ENCODE measurements around the gene AKAP7.
"Not testable (repeated sequence)": the region's sequence is repeated elsewhere in the genome, so short reads cannot be mapped to it uniquely, and the experiment has no call there.

The AKAP7 gene

DNA sequence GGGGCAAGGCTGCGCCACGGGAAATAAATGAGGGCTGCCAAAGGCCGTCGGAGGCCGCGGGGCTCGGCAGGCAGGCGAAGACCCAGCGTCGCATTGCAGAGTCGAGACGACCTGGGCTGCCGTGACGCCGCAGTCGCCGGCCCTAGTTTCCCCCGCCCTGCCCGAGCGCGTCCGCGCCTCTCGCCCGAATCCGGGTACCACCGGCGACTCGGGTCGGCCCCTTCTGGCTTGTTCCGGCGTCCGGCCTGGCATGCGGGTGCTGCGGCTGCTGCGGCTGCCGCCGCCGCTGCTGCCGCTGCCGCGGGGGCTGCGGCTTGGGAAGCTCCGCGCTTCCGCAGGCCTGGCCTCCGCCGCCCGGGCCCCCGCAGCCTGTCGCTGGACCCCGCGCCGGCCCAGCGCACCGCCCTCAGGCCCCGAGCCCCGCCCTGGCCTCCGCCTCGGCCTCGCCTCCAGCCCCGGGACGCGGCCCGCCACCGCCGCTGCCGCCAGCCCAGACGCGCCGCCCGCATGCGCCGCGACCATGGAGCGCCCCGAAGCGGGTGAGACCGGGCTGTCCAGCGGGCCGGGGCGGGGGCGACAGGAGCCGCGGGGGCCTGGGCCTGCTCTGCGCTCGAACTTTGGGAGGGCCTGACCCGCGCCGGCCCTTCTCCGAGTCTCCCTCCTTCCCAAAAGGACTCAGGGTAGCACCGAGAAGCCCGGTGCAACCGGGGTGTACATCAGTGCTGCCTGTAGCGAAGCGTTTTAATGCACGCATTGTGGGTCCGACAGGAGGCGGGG is at the start of gene AKAP7:
Gene AKAP7, plus strand, starts transcription at position 224 of the 777 bp plus-strand sequence. Its CDS starts 297 bp downstream, at position 521.
- peak in 1 of 2 experiments; percentile 30 for DNase-seq

- not testable (repeated sequence) for DNase-seq
Observed at GRCh38 chr6:131090339-131090738, 44.9 kb upstream of the AKAP7 start.

DNA sequence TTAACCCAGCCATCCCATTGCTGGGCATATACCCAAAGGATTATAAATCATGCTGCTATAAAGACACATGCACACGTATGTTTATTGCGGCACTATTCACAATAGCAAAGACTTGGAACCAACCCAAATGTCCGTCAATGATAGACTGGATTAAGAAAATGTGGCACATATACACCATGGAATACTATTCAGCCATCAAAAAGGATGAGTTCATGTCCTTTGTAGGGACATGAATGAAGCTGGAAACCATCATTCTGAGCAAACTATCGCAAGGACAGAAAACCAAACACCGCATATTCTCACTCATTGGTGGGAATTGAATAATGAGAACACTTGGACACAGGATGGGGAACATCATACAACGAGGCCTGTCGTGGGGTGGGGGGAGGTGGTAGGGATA is 43.3 kb upstream of the AKAP7 start:
- DNase-seq: not testable (repeated sequence)

GRCh38 chr6:131093334-131093733 is 41.9 kb upstream of the AKAP7 start:
- DNase-seq: no peak

DNA sequence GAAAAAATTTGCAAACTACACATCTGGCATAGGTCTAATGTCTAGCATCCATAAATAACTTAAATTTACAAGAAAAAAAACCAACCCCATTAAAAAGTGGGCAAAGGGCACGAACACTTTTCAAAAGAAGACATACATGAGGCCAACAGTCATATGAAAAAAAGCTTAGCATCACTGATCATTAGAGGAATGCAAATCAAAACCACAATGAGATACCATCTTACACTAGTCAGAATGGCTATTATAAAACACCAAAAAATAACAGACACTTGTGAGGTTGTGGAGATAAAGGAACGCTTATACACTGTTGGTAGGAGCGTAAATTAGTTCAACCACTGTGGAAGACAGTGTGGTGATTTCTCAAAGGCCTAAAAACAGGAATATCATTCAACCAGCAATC is 38.5 kb upstream of the AKAP7 start:
- no peak for DNase-seq

DNA sequence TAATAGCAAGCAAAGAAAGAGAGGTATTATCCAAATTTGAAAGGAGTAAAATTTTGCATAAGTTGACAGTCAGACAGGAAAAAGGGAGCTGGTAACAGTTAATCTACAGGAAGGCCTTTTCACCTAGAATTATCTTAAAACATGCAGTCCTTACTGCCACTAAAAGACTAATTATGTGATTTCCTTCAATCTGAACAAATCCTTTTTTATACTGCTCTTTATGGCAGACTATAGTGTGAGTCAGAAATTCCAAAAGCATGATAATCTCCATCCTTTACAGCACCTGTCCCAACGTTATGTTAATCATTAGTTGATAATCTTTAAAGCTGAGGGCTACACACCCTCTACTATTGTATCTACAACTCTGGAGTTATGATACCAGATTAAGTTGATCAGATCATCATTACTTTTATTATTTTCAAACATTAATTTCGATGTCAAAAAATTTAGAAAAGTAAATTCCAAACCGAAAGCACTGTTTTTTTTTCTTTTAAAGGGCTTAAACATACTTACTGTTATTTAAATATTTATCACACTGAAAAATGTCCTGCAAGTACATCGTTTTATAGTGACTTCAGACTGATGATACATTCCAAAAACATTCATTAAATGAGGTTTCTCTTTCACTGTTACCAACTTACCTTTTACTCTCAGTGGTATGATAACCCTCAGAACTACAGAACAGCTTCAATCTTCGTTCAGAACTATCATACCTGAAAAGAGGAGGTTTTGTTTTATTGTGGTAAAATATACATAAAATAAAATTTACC is 33.2 kb upstream of the AKAP7 start:
- no peak for DNase-seq

- no peak for DNase-seq
Observed at GRCh38 chr6:131103296-131103695, 32.0 kb upstream of the AKAP7 start.

- no peak for DNase-seq
Observed at GRCh38 chr6:131103901-131104300, 31.4 kb upstream of the AKAP7 start.

DNA sequence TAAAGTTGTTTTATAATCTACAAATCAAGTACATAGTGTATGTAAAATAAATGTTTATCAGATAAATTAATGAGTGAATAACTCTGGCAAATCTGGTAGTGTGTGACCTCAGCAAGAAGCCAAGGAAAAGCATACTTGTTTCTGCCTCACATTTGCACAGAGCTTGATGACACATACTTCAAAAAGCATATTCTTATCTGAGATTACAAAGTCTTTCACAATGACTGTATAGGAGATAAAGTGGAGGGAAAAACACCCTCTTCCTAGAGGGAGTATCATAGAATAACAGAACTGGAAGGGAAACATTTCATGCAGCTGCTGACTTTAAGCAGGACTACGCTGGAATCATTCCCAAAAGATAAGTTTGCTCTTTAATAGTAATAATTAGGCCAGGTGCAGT is 28.1 kb upstream of the AKAP7 start:
- no peak for DNase-seq

- DNase-seq: no peak
Observed at GRCh38 chr6:131112249-131112648, 23.0 kb upstream of the AKAP7 start.

DNA sequence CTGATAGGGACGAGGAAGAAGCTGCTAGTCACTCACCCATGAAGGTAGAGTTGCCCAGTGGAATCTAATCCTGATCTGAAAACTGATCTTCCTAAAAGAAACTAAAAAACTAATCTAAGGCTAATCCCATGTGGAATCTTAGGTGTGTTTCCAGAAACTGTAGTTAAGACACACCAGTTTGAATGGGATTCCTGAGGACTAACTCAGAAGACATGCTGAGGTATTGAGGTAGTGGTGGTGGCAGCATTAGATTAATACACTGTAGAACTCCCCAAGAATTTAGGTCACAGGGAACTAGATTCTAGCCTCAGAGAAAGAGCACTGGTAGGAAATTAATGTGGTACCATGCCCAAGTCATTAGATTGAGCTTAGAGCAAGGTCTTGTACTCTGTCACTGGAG is 19.6 kb upstream of the AKAP7 start:
- DNase-seq: no peak

- no peak for DNase-seq
Observed at GRCh38 chr6:131116321-131116720, 18.9 kb upstream of the AKAP7 start.

GRCh38 chr6:131116755-131117360 is 18.4 kb upstream of the AKAP7 start:
- DNase-seq: peak in 1 of 2 experiments; percentile 32

- DNase-seq: no peak
Observed at GRCh38 chr6:131117878-131118277, 17.4 kb upstream of the AKAP7 start.

DNA sequence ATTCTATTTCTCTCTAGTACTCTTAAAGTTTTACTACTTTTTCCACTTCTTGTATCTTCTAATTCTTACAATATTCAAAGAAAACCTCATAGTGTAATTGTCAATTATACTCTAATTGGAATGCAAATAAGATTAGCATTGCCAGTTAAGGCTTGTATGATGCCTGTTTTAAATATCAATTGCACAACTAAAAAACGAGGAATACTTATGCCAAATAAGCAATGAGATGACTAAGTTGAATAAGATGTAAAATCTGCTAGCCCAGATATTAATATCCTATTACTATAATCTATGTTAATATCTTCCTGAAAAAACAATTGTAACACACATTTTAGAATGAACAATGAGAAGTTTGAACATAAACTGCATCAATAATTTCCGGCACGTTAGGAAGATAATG is 13.3 kb upstream of the AKAP7 start:
- DNase-seq: no peak

DNA sequence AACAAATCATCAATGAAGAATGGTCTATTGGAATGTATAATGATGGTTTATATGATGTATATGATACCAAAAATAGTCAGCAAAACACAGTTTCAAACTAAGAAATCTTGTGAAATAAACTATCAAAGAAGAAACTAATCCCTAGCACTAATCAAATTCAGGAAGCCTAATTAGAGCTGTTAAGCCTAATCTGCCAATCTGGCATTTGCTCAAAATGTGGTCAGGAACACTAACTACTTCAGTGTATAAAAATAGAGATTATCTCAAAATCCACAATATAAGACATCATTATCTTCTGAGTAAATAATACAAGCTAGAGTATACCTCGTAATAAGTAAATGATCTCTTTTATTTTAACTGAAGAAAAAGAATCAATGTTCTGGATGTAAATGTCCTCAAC is 12.8 kb upstream of the AKAP7 start:
- no peak for DNase-seq

DNA sequence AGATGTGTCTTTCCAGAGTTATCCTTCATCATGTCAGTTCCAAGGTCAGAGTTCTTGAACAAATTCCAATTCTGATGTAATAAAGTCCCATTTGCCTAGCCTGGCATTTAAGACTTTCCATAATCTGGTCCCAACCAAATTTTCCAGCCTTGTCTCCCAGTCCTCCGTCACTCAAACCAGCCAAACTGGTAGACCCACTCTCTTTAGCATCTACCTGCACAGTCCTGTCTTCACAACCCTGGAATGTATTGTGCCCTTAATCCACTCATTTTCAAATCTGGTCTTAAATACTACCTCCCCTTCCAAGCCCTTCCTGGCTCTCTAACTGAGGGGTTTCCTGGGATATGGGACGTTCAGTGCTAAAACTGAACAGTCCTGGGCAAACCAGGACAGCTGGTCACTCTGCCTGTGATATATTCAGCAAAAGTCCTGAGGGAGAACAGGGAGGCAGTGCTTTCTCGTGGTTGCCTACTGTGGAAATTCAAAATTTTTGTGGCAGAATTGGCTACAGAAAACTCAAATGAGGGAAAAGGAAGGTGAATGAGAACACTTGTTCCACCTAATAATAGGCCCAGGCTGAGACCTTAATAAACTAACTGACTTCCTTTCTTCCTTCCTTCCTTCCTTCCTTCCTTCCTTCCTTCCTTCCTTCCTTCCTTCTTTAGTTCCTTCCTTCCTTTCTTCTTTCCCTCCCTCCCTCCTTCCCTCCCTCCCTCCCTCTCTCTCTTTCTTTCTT is 10.8 kb upstream of the AKAP7 start:
- no peak for DNase-seq

DNA sequence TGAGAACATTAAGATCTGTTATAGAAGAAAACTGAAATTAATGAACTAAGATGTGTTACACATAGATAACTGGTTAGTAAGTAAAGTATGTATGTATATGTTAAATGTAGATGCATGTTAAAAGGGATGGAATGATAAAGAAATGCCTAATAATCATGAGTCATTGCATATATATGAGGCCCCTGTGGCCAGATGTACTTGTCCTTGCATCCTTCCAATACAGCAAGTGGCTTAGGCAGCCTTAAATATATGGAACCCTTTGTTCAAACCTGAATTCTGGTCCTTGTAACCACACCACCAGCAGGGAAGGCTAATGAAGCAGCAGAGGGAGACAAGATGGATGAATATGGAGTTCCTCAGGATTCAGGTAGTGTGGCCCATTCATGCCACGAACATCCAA is 9.8 kb upstream of the AKAP7 start:
- DNase-seq: no peak

GRCh38 chr6:131129689-131130553 is 5.3 kb upstream of the AKAP7 start:
- no peak for DNase-seq

DNA sequence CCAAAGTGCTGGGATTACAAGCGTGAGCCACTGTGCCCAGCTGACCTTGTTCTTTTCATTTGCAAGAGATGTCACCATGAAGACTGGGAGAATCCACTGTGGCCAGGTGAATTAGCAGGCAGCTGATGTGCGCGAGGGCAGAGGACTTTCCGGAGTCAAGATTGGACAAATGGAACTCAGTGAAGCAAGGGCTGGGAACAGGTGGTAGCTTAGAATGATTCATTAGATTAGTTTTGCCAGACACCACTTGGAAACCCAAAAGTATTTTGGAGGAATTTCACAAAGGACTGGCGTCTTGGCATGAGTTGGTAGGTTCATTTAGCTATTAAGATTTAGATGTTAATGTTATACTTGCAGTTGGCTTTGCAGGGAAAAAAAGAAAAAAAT is 4.7 kb upstream of the AKAP7 start:
- no peak for DNase-seq

DNA sequence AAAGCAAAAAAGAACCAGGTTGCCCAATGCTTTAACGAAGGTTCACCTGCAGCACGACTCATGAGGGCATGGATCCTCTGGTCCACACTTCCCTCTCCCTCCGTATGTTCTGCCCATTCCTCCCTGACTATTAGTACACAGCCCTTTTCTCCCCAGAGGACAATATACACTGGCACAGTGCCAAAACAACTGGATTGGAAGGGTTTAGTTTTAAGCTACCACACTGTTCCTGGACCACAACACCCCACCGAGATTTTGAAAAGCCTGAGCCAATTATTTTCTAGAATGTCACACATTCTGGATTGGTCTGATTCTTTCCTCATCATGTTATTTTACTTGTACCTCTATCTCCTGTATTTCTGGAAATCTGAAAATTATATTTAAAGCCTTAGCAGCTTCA is 2.9 kb upstream of the AKAP7 start:
- DNase-seq: no peak
